Measurements from ENCODE around the gene INPP5D. TPM values are rescaled to one million over a fixed set of nuclear protein-coding genes. Genes with fewer than 3 reads are reported as not detected.

INPP5D gene
- total RNA-seq, 1 experiment from 2014 or later = 12.7 TPM

DNA sequence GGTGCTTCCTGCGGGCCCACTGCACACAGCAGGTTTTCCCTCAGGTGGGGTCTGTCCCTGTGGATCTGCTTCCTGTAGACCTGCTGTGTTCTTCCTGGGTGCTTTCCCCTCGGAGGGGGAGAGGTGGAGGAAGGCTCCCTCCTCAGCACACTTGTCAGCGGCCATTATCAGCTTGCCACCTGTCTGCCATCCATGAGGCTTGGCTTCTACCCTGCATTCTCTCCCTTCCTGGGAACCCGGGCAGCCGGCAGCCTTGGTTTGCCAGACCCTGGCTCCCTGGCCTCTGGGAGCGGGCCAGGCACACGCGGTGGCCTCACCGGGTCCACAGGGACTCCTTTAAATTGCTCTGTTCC lies 58.5 kb downstream of the INPP5D start:
- Histone ChIP-seq H2BK5ac (ENCODE audit: insufficient read length, low read length) (no peak overlapping the region), H3K4me2 (ENCODE audit: insufficient read depth, insufficient read length, low read length) (no peak overlapping the region), H3K27ac (ENCODE audit: insufficient read length, low read depth, low read length) (no peak overlapping the region), H2AFZ (ENCODE audit: low read length) (no peak overlapping the region), H3K23ac (ENCODE audit: insufficient read length, low read depth, low read length) (no peak overlapping the region), H2BK15ac (ENCODE audit: low read depth, low read length) (no peak overlapping the region), H3K56ac (ENCODE audit: insufficient read length, low read depth, low read length) (no peak overlapping the region), H3K14ac (ENCODE audit: insufficient read depth, low read length) (no peak overlapping the region), H2BK120ac (ENCODE audit: low read depth, low read length, poor library complexity, severe bottlenecking) (no peak overlapping the region), H3K79me1 (ENCODE audit: insufficient read depth, low read depth, low read length, poor library complexity, severe bottlenecking) (no peaks in the 10 kb centered on the region), H2AK5ac (ENCODE audit: insufficient read length, low read length) (no peak overlapping the region), H4K20me1 (ENCODE audit: control insufficient read depth, insufficient read depth, insufficient read length) (no peaks in the 10 kb centered on the region), H3K18ac (ENCODE audit: insufficient read length, low read depth, low read length) (no peak overlapping the region), H3T11ph (ENCODE audit: low read length) (no peak overlapping the region), H3K23me2 (ENCODE audit: insufficient read length, low read depth, low read length, poor library complexity, severe bottlenecking) (peaks cover 2% of the 10 kb centered on the region), H4K8ac (replicated peaks; ENCODE audit: insufficient read length, low read depth, low read length) (no peak overlapping the region), H3K9me3 (ENCODE audit: control insufficient read depth, low read depth, low read length) (no peaks in the 10 kb centered on the region), H2BK20ac (ENCODE audit: low read depth, low read length, poor library complexity, severe bottlenecking) (no peak overlapping the region), H2BK12ac (ENCODE audit: insufficient read length, low read depth, low read length) (no peak overlapping the region), H3K4me1 (ENCODE audit: insufficient read depth, low read length) (peaks cover 2% of the 10 kb centered on the region; the same call in 1 of the 2 replicates), H3K27me3 (ENCODE audit: insufficient read depth, low read length) (no peaks in the 10 kb centered on the region), H3K4ac (ENCODE audit: low read depth, low read length) (no peak overlapping the region), H3K9ac (ENCODE audit: extremely low read depth, insufficient read length, low read length) (no peak overlapping the region), H3K79me2 (ENCODE audit: insufficient read depth, low read length) (no peaks in the 10 kb centered on the region), H4K91ac (ENCODE audit: insufficient read length, low read depth, low read length) (no peak overlapping the region), H4K5ac (ENCODE audit: insufficient read length, low read depth, low read length) (no peak overlapping the region)
- Mint-ChIP-seq H3K27me3 (ENCODE audit: low read depth) (no peaks in the 10 kb centered on the region; the same call in 1 of the 2 replicates), H3K4me1 (peaks cover 24 to 25% of the 10 kb centered on the region in 2 experiments), H3K4me3 (no peak overlapping the region), H3K36me3 (ENCODE audit: insufficient read depth in 1 of 3, low read depth in 3 of 3) (no peaks in the 10 kb centered on the region; a peak in 1 of 7 replicates), H3K27ac (no peak overlapping the region; a peak in 1 of 7 replicates), H3K9me3 (no peaks in the 10 kb centered on the region; a peak in 1 of 5 replicates)
- WGBS (ENCODE audit: extremely low coverage, insufficient read length, low lambda C conversion rate) = no CpG with 5 or more reads among the region's 9 CpGs
- TF ChIP-seq, protein P1, sequence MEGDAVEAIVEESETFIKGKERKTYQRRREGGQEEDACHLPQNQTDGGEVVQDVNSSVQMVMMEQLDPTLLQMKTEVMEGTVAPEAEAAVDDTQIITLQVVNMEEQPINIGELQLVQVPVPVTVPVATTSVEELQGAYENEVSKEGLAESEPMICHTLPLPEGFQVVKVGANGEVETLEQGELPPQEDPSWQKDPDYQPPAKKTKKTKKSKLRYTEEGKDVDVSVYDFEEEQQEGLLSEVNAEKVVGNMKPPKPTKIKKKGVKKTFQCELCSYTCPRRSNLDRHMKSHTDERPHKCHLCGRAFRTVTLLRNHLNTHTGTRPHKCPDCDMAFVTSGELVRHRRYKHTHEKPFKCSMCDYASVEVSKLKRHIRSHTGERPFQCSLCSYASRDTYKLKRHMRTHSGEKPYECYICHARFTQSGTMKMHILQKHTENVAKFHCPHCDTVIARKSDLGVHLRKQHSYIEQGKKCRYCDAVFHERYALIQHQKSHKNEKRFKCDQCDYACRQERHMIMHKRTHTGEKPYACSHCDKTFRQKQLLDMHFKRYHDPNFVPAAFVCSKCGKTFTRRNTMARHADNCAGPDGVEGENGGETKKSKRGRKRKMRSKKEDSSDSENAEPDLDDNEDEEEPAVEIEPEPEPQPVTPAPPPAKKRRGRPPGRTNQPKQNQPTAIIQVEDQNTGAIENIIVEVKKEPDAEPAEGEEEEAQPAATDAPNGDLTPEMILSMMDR (conservative IDR thresholded peaks at IDR 0.05) = no peak
- DNase-seq = no peak
